ENCODE measurements around the gene NODAL.

The NODAL gene

DNA sequence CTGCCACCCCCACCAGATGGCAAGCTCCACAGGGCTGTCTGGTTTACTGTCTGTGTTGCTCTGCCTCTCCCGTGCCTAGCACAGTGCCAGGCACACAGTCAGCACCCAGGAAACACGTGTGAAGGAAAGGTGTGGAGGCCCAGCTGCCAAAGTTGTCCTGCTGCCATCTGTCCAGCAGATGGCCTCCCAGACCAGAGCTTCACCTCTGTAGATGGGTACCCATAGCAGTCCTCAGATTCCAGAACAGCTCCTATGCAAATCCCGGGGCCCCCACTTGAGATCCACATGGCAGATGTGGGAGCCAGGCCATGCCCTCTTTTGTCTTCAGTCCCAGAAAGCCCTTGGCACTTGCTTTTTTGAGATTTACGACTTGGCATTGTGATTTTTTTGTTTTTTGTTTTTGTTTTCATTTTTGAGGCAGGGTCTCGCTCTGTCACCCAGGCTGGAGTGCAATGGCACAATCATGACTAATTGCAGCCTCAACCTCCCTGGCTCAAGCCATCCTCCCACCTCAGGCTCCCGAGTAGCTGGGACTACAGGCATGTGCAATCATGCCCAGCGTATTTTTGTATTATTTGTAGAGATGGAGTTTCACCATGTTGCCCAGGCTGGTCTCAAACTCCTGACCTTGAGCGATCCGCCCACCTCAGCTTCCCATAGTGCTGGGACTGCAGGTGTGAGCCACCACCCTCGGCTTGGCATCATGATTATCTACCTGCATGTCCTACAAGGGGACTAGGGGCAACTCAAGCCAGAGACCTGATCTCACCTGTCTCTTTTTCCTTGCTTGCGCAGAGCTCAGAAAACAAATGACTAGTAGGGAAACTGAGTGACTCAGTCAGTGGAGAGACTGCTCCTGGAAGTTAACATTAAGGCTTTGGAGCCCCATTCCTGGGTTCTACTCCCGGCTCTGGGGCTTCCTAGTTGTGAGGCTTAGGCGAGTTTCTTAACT lies 20.2 kb upstream of the NODAL start:
- H3K4me3 ChIP-seq (ENCODE audit: low read length): no peak overlapping the region
- H3K27me3 ChIP-seq (ENCODE audit: insufficient read depth, low read length): peaks cover 47% of the 10 kb centered on the region
- H3K9me3 ChIP-seq (ENCODE audit: insufficient read depth, low read depth, low read length): no peaks in the 10 kb centered on the region
- peaks cover 13% of the 10 kb centered on the region; the same call in 1 of the 2 replicates for H3K4me1 ChIP-seq (ENCODE audit: insufficient read depth, low read length)
- H3K27ac ChIP-seq (ENCODE audit: low read length): no peak overlapping the region
- H3K9ac ChIP-seq (ENCODE audit: low read depth, low read length): no peak overlapping the region
- no peaks in the 10 kb centered on the region for H3K36me3 ChIP-seq (ENCODE audit: insufficient read depth, low read depth, low read length)

DNA sequence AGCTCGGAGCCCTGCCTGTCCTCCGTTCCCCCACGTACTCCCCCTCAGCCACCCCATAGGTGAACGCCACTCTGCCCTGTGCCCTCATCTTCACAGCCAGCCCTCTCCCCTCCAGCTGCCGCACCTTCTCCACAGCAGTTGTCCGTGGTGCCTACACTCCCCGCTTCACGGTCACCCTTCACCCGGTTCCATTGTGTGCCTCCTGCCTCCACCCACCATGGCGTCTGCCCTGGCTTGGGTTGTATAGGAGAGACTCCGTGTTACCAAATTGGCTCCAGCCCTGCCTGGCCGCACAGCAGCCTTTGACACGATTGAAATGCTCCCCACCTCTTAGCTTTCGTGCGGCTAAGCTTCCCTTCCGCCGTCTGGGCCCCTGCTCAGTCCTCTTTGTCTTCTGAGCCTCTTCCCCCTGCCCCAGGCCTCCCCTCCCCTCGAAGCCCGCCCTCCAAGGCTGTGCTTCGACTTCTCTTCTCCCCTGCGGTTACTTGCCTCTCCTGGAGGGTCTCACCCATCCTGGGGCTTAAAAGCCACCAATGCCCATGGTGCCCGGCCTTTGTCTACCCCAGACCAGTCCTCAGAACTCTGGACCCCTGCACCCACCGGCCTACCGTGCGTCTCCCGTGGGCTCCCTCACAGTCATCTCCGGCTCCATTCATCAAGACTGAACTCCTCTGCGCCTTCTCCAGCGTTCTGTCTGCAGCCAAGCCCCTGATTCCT lies 18.5 kb upstream of the NODAL start:
- peaks cover 64% of the 10 kb centered on the region for H3K27me3 ChIP-seq (ENCODE audit: insufficient read depth, low read length)
- peak overlapping the region; percentile 63; the same call in 1 of the 2 replicates for H3K4me3 ChIP-seq (ENCODE audit: low read length)

DNA sequence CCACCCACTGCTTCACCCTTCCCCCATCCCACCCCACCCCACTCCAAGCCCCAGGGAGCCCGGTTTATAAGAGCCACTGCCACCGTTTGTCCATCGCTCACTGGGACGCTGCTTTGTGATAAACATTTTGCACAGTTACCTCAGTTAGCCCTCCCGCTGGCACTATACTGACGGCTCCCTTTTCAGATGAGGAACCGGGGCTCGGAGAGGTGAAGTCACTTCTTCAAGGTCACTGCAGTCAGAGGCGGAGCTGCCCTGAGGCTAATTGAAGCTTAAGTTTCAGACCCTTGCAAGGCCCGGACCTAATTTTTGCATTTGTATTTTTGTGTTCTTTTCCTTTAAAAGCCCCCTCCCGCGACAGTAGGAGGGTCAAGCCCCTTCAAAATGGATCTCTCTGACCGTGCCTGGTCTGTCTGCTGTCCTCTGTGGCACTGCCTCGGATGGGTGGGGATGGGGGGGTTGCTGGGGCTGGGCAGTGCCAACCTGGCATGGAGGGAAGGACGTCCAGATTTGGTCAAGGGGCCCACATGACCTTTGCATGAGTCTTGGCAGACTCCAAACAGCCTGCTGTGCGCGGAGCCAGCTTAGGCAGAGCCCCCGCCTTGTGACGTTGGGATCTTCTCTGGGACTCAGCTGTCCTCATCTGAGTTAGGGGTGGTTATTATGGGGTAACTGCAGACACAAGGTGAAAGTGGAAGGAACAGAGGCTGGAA lies 17.7 kb upstream of the NODAL start:
- Histone ChIP-seq H3K9me3 (ENCODE audit: insufficient read depth, low read depth, low read length) (no peaks in the 10 kb centered on the region), H3K27me3 (ENCODE audit: insufficient read depth, low read length) (peaks cover 71% of the 10 kb centered on the region), H3K4me1 (ENCODE audit: insufficient read depth, low read length) (peaks cover 24% of the 10 kb centered on the region), H3K4me3 (ENCODE audit: low read length) (peak overlapping the region; percentile 63), H3K27ac (ENCODE audit: low read length) (no peak overlapping the region), H3K36me3 (ENCODE audit: insufficient read depth, low read depth, low read length) (no peaks in the 10 kb centered on the region), H3K9ac (ENCODE audit: low read depth, low read length) (peak overlapping the region; percentile 39; the same call in 1 of the 2 replicates)

More for the DNA sequence above, 18.5 kb upstream of the NODAL start:
- Histone ChIP-seq H3K9me3 (ENCODE audit: insufficient read depth, low read depth, low read length) (no peaks in the 10 kb centered on the region), H3K4me1 (ENCODE audit: insufficient read depth, low read length) (peaks cover 24% of the 10 kb centered on the region), H3K9ac (ENCODE audit: low read depth, low read length) (peak overlapping the region; percentile 39; the same call in 1 of the 2 replicates), H3K27ac (ENCODE audit: low read length) (no peak overlapping the region), H3K36me3 (ENCODE audit: insufficient read depth, low read depth, low read length) (no peaks in the 10 kb centered on the region)

DNA sequence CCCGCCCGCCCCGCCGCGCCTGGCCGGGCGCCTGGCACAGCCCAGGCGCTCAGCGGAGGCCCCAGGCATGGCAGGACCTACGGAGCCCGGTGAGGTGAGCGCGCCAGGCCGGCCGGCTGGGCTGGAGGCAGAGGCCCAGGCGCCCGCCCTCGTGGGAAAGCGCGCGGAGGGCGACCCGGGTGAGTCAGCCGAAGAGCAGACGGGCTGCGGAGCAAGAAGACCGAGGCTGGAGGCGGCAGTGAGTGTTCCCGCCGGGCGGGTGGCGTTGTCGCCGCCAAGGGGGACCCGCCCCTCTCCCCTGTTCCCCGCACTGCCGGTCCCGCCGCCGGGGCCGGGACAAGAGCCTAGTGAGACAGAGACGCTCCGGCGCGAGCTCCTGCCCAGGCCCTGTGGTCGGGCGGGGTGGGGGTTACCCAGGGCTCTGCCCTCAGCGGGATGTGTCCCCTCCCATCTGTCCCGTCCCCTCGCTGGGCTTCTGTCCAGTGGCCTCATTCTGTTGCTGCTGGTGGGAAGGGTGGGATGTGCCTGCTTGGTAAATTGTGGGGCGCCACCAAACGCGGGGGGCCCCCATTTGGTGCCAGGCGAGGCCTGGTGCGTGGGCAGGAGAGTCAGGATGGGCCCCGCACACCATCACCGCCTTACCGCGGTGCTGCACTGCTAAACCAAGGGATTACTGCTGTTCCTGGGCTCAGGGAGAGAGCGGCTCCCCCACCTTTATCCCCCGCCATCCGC lies 17.0 kb upstream of the NODAL start:
- Histone ChIP-seq H3K4me1 (ENCODE audit: insufficient read depth, low read length) (peaks cover 24% of the 10 kb centered on the region), H3K9me3 (ENCODE audit: insufficient read depth, low read depth, low read length) (no peaks in the 10 kb centered on the region), H3K36me3 (ENCODE audit: insufficient read depth, low read depth, low read length) (no peaks in the 10 kb centered on the region), H3K27ac (ENCODE audit: low read length) (no peak overlapping the region), H3K4me3 (ENCODE audit: low read length) (peak overlapping the region; percentile 63), H3K9ac (ENCODE audit: low read depth, low read length) (peak overlapping the region; percentile 38; the same call in 1 of the 2 replicates), H3K27me3 (ENCODE audit: insufficient read depth, low read length) (peaks cover 78% of the 10 kb centered on the region)

DNA sequence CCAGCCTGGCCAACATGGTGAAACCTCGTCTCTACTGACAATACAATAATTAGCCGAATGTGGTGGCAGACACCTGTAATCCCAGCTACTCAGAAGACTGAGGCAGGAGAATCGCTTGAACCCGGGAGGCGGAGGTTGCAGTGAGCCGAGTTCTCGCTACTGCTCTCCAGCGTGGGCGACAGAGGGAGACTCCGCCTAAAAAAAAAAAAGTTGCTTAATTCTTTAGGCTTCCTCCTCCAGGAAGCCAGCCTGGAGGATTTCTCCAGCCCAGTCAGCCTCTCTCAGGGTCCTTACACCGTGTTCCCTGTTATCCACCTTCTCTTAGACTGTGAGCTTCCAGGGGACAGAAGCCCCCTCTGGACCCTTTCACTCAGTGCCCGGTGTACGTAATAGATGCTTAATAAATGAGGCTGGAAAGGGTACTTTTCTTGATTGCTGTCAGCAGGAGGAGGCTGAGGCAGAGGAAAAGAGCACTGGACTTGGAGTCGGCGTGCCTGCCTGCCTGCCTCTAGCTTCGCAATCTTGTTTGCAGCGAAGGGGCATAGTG lies 16.4 kb upstream of the NODAL start:
- H3K9ac ChIP-seq (ENCODE audit: low read depth, low read length): no peak overlapping the region
- H3K4me3 ChIP-seq (ENCODE audit: low read length): peak overlapping the region; percentile 63
- peaks cover 24% of the 10 kb centered on the region for H3K4me1 ChIP-seq (ENCODE audit: insufficient read depth, low read length)
- H3K27me3 ChIP-seq (ENCODE audit: insufficient read depth, low read length): peaks cover 78% of the 10 kb centered on the region
- H3K27ac ChIP-seq (ENCODE audit: low read length): no peak overlapping the region
- no peaks in the 10 kb centered on the region for H3K36me3 ChIP-seq (ENCODE audit: insufficient read depth, low read depth, low read length)
- H3K9me3 ChIP-seq (ENCODE audit: insufficient read depth, low read depth, low read length): no peaks in the 10 kb centered on the region

DNA sequence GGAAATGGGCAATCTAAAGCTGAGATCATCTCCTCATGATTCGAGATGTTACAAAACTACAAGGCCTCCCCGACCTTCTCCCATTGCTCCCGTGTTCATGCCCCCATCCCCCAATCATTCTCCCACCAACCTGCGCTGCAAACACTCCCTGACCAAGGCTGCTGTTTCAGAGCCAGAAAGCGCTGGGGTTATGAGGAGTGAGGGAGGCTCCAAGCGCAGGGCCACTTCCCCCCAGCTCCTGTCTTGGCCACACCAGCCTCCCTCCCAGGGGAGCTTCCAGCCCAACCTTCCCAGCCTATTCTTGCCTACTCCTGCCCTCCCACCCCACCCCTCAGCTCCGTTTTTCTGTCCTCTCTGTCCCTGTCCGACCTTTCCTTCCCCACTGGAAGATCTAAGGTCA lies 14.7 kb upstream of the NODAL start:
- Histone ChIP-seq H3K9ac (ENCODE audit: low read depth, low read length) (no peak overlapping the region), H3K4me3 (ENCODE audit: low read length) (peak overlapping the region; percentile 44), H3K36me3 (ENCODE audit: insufficient read depth, low read depth, low read length) (no peaks in the 10 kb centered on the region), H3K4me1 (ENCODE audit: insufficient read depth, low read length) (peaks cover 24% of the 10 kb centered on the region), H3K27ac (ENCODE audit: low read length) (no peak overlapping the region), H3K9me3 (ENCODE audit: insufficient read depth, low read depth, low read length) (no peaks in the 10 kb centered on the region), H3K27me3 (ENCODE audit: insufficient read depth, low read length) (peaks cover 76% of the 10 kb centered on the region)

DNA sequence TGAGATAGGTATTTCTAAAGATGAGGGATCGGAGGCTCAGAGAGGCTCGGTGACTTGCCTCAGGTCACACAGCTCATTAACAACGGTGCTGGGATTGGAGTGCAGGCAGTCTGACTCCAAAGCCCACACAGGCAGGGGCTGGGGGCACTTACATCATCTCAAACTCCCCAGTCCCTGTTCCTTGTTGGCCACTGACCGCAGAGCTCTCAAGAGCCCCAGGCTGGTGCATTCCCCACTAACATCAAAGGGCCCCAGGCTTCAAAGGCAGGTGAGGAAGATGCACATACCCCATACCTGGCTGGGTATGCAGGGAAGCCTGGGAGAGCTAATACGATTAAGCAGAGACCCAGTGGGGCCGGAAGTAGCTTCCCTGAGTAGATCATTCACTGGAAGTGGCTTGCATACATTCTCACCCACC lies 13.7 kb upstream of the NODAL start:
- Histone ChIP-seq H3K27me3 (ENCODE audit: insufficient read depth, low read length) (peaks cover 66% of the 10 kb centered on the region), H3K36me3 (ENCODE audit: insufficient read depth, low read depth, low read length) (no peaks in the 10 kb centered on the region), H3K4me1 (ENCODE audit: insufficient read depth, low read length) (peaks cover 22% of the 10 kb centered on the region), H3K4me3 (ENCODE audit: low read length) (peak overlapping the region; percentile 44; the same call in 1 of the 2 replicates), H3K9me3 (ENCODE audit: insufficient read depth, low read depth, low read length) (no peaks in the 10 kb centered on the region), H3K9ac (ENCODE audit: low read depth, low read length) (no peak overlapping the region), H3K27ac (ENCODE audit: low read length) (no peak overlapping the region)

DNA sequence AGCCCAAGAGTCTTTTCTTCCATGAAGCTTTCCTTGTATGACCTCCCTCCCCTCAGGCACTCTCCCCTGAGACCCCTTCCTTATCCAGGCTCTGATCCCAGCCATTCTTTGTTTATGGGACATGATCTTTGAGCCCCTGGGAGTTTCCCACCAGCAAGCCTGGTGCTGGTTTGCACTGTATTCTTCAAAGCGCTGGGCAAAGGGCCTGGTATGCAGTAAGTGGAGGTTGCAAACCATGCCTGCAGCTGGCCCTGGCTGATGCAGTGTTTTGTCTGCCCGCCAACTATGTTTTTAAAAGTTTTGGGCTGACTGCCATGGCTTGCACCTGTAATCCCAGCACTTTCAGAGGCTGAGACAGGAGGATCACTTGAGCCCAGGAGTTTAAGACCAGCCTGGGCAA lies 6.8 kb upstream of the NODAL start:
- H3K27me3 ChIP-seq (ENCODE audit: insufficient read depth, low read length): peaks cover 26% of the 10 kb centered on the region
- H3K4me3 ChIP-seq (ENCODE audit: low read length): no peak overlapping the region
- H3K27ac ChIP-seq (ENCODE audit: low read length): no peak overlapping the region
- H3K36me3 ChIP-seq (ENCODE audit: insufficient read depth, low read depth, low read length): no peaks in the 10 kb centered on the region
- H3K4me1 ChIP-seq (ENCODE audit: insufficient read depth, low read length): peaks cover 11% of the 10 kb centered on the region
- H3K9me3 ChIP-seq (ENCODE audit: insufficient read depth, low read depth, low read length): no peaks in the 10 kb centered on the region
- no peak overlapping the region for H3K9ac ChIP-seq (ENCODE audit: low read depth, low read length)

DNA sequence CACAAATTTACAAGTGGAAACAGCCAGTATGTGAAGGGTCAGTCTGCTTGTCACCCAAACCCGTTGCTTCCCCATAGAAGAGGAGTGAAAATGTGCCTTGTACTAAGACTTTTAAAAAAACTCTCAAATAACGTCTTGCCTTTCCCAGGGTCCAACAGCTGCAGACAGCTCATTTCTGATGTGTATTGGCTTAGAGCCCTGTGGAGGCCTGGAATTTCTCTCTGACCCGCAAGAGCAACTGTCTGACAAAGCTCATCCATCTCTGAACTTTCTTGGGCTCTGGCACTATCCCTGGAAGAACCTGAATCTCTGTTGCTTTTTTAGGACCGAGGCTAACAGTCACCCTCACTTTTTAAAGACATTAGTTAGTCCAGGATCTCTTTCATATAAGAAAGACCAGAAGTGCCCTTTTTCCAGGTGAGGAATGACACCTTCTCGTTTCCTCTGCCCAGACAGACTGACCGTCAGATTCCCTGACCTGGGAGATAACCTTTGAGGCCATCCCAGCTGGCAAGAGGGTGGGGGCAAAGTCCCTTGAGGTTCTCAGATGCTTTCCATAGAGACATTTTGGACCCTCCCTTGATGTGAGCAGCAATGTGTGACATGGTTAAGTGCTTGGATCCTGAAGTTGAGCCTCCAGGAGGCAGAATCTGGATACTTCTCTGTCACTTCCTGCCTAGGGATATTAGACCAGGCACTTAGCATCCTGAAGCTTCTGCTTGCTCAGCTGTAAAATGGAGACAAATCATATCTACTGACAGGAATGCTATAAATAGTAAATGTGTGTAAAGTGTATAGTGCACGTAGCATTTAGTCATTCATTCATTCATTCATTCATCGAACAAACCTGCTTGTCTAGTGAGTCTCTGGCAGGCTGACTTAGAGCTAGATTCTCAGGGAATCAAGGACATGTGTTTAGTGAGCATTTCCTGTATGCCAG lies 4.5 kb upstream of the NODAL start:
- Histone ChIP-seq H3K36me3 (ENCODE audit: insufficient read depth, low read depth, low read length) (no peaks in the 10 kb centered on the region), H3K9ac (ENCODE audit: low read depth, low read length) (no peak overlapping the region), H3K4me1 (ENCODE audit: insufficient read depth, low read length) (peaks cover 26% of the 10 kb centered on the region), H3K9me3 (ENCODE audit: insufficient read depth, low read depth, low read length) (no peaks in the 10 kb centered on the region), H3K27ac (ENCODE audit: low read length) (no peak overlapping the region), H3K27me3 (ENCODE audit: insufficient read depth, low read length) (peaks cover 48% of the 10 kb centered on the region), H3K4me3 (ENCODE audit: low read length) (no peak overlapping the region)

DNA sequence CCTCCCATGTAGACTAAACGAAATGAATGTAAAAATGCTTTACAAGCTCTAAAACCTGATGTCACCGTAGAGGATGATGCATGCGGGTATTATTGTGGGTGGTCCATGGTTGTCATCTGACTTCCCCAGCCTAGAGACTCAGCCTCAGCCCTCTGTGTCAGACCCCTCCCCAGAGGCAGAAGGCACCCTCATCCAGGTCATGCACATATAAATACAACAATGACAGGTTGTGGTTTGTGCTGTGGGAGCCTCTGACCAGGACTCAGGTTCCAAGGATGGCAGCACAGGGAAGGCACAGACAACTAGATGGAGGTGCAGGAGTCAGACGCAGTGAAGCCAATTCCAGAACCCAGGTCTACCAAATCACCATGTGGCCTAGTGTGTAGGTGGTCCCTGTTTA lies 3.3 kb upstream of the NODAL start:
- H3K9me3 ChIP-seq (ENCODE audit: insufficient read depth, low read depth, low read length): no peaks in the 10 kb centered on the region
- no peak overlapping the region for H3K27ac ChIP-seq (ENCODE audit: low read length)
- H3K9ac ChIP-seq (ENCODE audit: low read depth, low read length): no peak overlapping the region
- no peaks in the 10 kb centered on the region for H3K36me3 ChIP-seq (ENCODE audit: insufficient read depth, low read depth, low read length)
- H3K27me3 ChIP-seq (ENCODE audit: insufficient read depth, low read length): peaks cover 61% of the 10 kb centered on the region
- peaks cover 26% of the 10 kb centered on the region for H3K4me1 ChIP-seq (ENCODE audit: insufficient read depth, low read length)
- no peak overlapping the region for H3K4me3 ChIP-seq (ENCODE audit: low read length)
